NCI-H2227 (cell line): ENCODE results near the gene MCF2L.

ENCODE experiments used
- DNase-seq: peaks from one replicate; lab custom pipeline; 2025; ENCODE audit not compliant: unreplicated experiment; lab: John Stamatoyannopoulos, UW

MCF2L gene

DNA sequence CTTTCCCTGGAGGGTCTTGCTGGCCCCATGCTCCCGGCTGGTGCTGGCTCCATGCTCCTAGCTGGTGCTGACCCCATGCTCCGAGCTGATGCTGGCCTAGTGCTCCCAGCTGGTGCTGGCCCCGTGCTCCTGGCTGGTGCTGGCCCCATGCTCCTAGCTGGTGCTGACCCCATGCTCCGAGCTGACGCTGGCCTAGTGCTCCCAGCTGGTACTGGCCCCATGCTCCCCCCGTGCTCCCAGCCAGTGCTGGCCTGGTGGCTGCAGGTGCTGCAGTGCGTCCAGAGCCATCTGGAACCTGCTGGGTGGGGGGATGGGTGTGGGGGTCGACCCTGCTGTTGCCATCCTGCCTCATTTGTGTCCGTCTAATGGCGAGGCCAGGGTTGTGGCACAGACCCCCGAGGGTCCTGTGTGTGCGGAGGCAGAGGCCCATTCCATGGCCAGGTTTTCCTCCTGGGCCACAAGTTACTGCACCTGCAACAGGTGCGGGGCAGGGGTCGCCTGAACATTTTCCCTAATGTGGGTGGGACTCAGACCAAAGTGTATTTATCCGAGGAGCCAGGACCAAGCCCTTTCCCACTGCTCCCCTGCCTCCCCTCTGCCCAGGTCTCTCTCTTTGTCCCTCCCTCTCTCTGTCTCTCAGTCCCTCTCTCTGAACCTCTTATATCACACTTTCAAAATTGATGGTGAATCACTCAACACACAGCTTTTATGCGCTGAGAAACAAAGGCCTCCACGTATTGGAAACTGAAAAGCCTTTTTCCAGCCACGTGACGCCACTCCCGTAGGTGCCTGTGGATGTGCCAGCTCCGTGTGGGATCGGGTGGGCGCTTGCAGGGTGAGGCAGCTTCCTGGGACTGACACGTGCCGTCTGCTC is 45.1 kb downstream of the MCF2L start:
- DNase-seq = no peak

DNA sequence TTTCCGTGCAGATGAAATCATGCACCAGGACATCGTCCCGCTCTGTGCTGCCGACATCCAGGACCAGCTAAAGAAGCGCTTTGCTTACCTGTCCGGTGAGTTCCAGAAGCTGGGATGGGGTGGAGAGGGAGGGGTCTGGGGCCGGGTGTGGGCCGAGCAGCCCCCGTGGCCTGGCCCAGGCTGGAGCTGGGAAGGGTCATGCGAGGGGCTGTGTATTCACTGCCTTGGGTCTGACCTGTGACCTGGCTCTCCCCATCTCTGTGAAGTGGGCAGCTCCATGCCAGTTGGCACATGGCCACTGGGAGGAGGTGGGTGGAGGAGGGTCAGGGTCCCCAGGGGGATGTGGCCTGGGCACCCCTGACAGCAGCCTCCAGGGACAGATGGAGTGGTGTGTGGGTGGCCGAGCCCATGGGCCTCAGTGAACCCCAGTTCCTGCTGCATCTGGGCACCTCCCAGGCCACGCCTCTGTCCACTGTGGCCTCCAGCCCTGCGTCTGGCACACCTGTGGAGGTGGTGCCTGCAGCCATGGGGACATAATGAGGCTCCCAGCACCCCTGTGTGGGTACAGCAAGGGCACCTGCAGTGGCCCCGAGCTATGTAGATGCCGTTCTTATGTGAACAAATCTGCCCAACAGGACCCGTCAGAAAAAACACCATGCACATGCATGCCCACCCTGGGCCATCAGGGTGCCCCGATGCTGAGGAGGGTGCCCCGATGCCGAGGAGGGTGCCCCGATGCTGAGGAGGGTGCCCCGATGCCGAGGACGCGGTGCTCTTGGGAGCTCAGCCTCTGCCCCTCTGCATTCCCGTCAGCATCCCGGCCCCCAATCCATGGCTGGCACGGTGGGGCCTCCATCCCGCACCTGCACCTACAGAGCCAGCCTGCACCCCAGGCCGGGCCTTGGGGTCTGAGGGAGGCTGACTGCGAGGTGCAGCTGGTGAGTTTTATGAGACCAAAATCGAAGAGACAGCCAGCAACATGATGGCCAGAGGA is 46.0 kb downstream of the MCF2L start:
- DNase-seq = no peak

DNA sequence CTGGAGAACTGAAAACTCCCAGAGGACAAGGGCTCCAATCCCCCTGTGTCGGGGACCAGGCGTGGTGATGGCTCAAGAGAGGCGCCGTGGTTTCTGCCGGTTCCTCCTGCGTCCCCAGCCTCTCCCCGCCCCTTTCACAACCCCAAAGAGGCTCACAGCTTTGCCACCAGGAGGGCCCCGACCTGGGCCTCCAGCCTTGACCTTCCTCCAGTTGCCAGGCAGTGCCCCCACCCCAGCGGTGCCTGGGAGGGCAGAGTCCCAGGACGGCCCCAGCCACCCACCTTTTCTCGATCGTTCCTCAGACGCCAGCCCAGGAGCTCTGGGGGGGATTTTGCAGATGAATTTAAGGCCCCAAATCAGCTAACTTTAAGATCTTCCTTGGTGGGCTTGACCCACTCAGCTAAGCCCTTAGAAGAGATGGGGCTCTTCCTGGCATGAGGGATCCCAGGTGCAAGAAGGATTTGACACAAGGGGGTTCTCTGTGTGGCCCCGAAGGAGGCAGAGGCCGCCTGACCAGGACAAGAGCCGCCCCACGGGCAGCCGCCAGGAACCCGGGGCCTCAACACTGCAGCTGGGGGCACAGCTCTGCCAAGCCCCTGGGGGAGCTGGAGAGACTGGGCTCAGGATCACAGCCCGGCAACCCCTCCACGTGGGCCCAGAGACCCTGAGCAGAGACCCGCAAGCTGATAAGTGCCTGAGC is 47.0 kb downstream of the MCF2L start:
- DNase-seq = no peak

DNA sequence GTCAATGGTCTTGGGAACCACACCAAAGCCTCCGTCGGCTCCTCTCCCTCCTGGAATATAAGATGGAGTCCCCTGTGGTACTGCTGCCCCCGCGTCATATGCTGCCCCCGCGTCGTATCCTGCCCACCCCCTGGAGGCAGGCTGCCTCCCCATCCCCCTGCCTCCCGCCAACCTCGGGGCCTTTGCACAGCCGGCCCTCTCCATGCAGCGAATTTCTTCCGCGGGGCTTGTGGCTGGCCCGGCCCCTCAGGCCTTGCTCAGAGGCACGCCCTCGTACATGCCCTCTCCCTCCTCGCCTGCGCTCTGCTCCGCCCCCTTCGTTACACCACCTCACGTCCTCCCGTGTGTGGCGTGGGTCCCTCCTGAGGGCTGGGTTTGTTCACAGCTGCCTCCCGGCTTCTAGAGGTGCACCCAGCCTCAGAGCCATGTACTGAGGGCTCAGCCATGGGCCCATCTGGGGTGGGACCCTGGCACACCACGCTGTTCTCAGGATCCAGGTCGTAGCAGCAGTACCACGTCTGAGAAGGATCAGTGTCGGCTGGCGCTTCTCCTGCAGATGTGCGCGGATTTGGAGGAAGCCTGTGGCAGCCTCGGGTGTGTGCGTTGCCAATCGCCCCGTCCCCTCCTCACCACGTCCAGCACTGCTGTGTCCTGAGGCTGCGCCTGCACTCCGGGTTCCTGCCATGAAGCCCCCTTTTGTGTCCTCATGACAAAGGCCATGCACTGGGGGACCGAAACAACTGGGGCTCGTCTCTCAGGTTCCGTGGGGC is 47.7 kb downstream of the MCF2L start:
- no peak for DNase-seq

DNA sequence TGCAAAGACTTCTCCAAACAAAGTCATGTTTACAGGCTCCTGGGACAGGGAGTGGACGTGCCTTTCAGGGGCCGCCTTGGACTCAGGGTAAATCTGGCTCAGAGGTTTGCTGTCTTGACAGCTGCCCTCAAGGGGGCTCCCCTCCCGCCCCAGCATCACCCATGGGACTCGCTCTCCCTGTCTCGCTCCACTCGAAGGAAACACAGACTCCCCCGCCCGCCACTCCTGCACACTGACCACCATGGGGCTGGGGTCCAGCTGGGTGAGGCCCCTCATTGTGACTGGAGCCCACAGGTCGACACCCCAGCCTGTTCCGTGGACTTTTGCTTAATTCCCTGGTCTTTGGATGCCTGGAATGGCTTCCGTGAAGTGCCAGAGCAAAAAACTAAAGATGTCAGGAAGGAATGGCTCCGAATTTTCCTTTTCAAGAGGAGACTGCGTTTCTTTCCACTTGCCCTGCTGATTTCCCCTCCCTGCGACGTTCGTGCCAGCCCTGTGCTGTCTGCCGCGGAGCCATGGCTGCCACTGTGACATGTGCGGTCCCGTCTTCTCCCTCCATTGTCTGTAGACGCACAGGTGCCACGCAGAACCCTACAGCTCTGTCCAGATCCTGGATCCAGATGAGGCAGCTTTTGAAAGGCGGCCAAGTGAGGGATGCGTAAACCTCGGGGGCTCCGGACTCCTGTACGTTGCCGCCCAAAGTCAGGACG is 48.6 kb downstream of the MCF2L start:
- DNase-seq = no peak

DNA sequence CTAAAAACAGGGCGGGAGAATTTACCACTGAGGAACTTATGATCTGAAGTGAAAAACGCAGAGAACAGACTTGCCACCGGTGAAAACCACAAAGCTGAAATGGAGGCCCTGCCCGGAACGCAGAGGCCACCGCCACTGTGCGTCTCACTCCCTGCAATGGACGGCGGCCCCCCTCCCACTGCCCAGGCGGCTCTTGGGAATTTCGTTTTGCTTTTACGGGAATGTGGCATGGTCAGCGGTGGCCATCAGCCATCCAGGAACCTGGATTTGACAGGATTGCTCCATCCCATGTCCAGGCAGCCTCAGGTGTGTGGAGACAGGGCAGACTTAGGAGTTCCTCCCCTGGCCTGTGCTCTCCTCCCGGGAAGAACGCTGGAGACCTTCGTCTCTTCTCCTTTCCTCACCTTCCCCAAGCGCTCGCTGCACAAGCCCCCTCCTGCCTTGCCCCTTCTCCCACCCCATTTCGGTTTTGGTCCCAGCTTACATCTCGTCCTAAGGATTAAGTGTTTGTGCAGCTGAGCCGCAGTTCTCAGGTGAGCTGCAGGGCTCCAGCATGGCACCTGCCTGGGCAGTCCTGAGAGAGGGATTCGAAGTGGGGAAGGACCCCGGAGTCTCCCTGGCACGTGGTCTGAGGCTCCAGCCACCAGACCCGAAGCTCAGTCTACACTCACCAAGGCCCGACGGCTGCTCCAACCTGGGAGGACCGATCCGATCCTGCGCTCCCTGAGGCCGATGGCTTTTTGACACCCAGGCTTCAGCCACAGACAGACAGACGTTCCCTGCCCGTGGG is 49.9 kb downstream of the MCF2L start:
- no peak for DNase-seq

DNA sequence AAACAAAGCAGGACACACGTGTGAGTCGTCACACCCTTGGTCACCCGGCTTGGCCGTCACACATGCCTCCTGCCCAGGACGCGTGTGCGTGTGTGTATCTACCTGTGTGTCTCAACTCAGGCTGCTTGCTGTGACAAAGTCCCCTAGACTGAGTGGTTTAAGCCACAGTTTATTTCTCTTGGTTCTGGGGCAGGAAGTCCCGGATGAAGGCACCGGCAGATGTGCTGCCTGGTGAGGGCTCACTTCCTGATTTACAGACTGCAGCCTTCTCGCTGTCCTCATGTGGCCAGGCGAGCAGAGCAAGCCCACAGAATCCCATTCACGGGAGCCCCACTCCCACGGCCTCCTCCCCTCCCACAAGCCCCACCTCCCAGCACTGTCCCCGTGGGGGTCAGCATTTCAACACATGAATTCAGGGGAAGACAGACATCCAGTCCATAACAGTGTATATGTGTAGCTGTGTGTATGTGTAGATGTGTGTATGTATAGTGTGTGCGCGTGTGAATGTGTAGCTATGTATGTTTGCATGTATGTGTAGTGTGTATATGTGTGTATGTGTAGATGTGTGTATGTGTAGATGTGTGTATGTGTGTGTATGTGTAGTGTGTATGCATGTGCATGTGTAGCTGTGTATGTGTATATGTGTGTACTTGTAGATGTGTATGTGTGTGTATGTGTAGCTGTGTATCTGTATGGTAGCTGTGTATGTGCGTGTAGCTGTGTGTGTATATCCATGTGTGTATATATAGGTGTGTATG is 51.5 kb downstream of the MCF2L start:
- no peak for DNase-seq

DNA sequence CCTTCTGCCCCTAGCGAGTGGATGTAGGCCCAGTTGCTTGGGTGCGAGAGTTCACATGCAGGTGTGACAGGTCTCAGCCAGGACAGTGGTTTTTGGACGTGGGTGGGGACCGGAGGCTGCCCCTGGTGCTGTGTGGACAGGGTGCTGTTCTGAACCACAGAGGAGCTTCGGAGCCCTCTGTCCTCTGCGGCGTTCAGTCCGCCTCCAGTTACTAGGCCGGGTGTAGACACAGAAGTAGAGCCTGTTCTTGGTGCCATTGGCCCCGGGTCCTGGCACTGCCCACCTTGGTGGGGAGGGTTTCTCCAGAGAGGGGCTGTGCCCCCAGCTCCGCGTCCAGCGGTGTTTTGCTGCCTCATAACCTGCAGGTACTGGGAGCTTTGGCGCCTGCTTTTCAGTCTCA is 52.4 kb downstream of the MCF2L start:
- no peak for DNase-seq

DNA sequence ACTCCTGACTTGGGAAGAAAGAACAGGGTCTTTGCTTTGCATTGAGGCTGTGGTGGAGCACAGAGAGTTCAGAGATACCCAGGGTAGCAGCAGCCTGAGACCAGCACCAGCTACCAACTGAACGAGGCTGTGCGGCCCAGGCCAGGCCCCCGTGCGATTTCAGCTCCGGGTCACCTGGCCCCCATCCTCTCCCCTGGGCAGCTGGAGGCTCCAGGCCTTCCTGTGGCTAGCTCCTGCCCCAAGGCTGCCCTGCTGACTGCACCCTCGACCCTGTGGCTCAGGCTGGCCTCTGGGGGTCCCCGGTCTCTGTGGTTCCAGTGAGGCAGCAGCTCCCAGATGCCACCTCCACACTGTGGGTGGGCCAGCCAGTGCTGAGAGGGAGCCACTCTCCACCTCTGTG is 52.8 kb downstream of the MCF2L start:
- no peak for DNase-seq

DNA sequence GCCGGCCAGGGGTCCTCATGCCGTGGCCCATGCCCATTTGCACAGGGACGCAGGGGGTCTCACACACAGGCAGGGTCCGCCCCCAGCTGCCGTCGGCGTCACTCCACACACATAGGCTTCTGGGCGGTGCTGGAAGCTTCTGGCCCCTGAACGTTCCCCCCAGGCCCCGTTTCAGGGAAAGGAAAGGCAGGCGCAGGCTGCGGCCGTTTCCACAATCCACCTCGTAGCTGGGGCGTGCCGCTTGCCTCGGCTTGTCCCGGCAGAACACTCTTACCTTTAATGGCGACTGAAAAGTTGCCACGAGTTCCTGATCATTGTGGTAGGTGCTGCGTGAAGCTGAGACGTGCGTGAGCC is 53.4 kb downstream of the MCF2L start:
- peak; percentile 22 for DNase-seq

DNA sequence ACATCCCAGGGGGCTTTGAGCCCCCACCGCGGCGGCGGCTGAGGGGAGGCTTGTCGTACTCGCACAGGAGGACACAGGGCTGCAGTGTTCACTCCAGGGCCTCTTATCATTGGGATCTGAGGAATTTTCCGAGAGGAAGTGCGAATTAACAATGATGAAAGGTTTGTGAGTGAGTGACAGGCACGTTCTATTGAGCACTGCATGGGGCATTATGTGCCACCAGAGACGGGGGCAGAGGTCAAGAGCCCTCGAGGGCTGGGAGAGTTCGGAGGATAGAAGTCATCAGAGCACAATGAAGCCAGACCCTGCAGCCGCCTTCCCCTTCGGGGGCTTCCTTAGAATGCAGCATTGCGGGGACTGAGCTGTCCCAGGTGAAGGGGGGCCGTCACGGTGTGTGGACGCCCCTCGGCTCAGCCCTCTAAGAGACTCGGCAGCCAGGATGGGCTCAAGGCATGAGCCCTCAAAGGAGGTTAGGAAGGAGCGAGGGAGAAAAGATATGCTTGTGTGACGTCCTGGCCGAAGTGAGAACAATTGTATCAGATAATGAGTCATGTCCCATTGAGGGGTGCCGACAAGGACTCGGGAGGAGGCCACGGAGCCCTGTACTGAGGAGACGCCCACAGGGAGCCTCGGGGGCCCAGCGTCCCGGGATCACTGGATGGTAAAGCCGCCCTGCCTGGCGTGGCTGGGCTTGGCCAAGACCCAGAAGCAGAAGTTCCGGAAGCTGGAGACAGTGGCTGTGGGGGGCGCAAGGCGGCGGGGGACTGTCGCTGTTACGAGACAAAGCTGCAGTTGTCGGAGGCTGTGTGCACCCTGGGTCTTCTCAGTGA is 53.9 kb downstream of the MCF2L start:
- DNase-seq = peak; percentile 89

DNA sequence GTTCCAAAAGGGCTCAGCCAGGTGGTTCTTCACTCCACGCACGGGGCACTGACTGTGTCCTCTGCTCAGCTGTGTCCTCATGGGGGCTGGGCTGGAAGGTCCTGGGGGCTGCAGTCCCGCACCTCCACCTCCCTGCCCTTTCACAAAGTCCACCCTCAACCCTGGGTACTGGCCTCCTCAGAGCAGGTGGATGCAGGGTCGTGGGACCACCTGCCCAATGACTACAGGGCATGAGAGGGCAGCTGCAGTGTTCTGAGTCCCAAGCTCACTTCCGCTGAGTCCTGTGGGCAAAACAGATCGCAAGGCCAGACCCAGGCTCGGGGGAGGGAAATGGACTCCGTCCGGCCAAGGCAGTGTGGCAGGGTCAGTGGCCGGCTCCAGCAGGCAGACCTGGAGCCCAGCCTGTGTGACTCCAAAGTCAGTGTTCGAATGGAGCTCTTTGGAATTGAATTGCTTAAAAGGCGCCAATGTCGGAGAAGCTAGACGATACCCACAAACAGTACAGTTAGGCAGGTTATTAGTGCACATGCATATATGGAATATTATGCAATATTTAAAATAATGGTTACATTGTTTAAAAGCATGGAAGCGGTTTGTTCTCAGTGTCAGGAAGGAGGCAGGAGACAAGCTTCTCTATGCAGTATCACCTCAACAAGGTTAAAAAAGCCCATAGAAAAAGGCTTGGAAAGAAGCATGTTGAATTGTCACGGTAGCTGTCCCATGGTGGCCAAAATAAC is 54.8 kb downstream of the MCF2L start:
- DNase-seq = no peak

DNA sequence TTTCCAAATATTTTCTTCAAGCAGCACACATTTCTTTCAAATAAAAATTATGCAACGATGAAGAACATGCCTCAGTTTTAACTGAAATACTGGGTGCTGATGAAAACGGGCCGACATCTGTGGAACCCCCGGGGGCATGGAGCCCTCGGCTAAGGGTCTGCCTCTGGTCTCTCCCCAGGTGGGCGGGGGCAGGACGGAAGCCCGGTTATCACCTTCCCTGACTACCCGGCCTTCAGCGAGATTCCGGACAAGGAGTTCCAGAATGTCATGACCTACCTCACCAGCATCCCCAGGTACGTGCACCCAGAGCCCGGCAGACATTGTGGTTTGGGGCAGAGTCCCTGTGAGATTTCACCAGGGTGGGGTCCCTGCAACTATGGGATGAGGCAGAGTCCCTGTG is 55.5 kb downstream of the MCF2L start:
- no peak for DNase-seq

DNA sequence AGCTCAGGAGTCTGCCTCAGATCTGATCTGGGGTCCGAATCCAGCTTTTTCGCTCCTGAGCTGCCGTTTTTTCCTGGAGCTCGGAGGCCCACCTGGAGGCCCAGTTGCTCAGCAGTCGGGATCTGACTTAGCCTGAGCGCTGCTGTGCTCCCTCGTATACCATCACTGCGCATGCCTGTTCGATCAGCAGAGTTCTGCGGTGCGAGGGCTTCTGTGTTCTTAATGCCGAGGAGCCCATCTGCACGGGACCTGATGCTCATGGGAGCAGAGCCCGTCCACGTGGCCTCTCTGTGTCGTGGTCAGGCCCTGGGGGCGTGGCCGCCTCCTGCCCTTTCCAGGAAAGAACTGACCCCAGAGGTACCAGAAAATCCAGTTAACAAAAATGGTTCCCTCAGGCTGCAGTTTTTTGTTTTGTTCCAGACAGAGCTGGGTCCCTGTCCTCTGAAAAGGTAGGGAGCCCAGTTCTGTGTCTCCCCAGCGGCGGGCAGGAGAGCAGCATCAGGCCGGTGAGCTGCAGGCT is 57.4 kb downstream of the MCF2L start:
- DNase-seq = no peak

DNA sequence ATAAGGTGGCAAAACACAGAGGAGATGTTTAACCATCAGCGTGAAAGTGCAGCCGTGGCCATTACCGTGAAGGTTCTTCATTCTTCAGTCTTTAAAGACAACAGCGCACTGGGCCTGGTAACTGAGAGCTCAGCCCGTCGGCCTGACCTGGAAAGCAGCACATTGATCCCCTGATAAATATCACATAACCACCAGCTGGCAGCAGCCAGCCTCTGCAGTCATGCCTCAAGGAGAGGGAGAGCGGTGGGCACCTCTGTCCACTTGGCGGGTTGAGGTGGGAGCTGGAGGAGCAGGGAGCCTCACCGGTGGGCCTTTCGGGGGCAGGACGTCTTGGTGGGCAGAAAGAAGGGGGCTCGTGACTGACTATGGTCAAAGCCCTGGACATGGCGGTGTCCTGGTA is 58.1 kb downstream of the MCF2L start:
- DNase-seq = no peak

DNA sequence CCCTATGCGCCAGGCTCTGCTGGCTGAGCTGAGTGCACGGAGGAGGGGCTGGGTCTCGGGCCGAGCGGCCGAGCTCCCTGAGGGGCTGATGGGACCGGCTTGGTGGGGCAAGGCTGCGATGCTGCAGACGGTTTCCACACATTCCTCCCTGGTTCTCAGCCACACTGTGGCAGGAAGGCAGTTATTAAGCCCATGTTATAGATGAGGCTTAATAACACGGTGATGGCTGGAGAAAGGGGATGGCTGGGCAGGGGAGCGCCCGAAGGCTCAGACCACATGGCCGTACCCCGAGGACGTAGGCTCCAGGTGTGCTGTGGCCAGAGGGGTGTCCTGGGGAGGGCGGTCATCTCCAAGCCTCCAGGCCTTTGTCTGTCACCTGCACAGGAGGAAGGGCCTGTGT is 58.6 kb downstream of the MCF2L start:
- DNase-seq = no peak
